ENCODE results near the gene DAGLA.
A peak's percentile ranks its signal among the peaks of the same experiment; 100 is the strongest.

Gene DAGLA

DNA sequence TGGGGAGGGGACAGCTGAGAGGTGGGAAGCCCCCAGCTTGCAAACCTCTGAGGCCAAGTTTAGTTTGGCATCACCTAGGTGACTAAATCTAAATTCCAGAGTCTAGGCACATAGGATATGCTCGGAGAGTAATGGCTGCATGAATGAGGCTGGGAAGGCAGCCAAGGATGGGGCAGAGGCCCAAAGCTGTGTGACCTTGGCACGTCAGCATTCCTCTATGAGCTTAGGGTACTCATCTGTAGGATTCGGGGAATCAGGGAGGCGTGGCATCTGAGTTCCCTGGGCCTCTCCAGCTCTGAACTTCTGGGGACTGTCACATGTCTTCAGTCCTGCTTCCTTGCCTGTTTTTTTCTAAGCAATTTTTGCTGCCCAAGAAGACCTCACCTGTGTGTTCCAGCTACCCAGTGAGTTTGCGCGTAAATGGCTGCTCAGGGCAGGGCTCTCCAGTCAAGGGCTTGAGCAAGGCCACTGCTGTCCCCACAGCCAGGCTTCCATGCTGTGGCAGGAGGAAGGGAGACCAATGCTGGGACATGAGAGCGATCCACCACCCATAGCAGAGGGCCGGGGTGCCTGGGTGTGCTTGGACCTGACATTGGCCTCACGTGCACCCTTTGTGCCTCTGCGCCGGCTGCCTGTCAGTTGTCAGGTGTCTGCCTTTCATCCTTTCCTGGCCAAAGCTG is 13.9 kb downstream of the DAGLA start:
- DNase-seq: peak; percentile 26

DNA sequence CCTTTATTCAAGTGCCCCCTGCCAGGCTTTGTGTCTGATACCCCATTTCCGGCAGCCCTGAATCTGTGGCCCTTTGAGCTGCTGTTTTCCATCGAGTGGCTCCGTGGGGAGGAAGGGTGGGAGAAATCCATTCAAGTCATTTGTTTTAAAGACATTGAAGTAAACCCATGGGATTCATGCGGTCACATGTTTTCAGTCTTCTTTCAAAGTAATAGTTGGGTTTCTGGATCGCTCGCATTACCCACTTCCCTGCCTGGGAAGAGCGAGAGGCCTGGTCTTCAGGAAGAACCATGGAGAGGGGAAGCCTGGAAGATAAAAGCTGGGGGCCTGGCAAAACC is 14.4 kb downstream of the DAGLA start:
- DNase-seq: no peak

- no peak for DNase-seq
Observed at GRCh38 chr11:61694946-61695706, 14.9 kb downstream of the DAGLA start.

- peak; percentile 71 for DNase-seq
Observed at GRCh38 chr11:61695917-61696316, 15.7 kb downstream of the DAGLA start.

DNA sequence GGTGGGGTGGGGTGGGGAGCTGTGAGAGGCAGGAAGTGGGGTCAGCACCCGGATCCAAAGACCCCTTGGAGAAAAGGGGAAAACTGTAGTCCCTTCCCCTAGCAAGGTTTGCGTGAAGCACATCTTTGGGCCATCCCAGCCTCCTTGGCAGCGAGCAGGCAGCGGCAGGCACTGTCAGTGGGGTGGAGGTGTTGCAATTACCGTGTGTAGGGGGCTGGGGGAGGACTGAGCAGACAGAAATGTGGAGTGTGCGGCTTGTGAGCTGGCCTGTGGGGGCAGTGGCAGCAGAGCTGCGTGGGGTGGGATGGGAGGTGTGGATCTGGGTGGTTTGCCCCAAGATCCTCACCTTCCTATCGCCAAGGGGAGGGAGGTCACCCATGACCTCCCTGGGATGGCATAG is 16.4 kb downstream of the DAGLA start:
- no peak for DNase-seq

- DNase-seq: no peak
Observed at GRCh38 chr11:61697078-61697502, 16.9 kb downstream of the DAGLA start.

- no peak for DNase-seq
Observed at GRCh38 chr11:61697764-61698163, 17.6 kb downstream of the DAGLA start.

DNA sequence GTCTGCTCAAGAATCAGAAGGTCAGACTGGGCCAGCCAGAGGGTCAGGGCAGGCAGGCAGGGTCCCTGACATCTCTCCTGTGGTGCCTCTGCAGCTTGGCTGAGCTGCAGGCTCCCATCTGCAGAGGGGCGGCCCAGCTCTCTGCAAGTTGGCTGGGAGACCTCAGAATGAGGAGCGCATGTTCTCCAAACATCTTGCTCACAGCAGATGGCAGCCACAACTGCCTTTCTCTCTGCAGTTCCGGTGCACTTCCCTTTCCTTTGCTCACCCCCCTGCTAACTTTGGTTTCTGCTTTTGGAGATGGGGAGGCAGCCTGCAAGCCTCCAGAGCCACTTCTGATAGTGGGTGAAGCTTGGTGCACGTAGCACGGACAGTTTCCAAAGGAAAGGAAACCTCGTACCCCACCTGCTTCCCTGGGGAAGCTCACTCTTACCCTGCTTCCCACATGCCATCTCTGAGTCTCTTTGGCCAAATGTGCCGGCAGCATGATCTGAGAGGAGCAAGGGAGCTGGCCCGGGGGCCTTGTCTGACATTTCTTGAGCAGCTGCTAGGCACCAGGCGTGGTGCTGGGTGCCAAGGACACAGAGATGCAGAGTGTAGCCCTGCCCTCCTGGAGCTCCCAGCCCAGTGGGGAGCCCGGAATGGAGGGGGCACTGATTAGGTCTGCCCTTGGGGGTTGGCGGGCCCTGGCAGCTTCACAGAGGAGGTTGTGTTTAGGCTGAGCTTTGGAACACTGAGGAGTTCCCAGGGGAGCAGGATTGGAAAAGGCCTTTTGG is 18.2 kb downstream of the DAGLA start:
- DNase-seq: no peak

GRCh38 chr11:61699737-61700160 is 19.6 kb downstream of the DAGLA start:
- no peak for DNase-seq

- peak; percentile 13 for DNase-seq
Observed at GRCh38 chr11:61700212-61700611, 20.0 kb downstream of the DAGLA start.

- no peak for DNase-seq
Observed at GRCh38 chr11:61700720-61701119, 20.5 kb downstream of the DAGLA start.

DNA sequence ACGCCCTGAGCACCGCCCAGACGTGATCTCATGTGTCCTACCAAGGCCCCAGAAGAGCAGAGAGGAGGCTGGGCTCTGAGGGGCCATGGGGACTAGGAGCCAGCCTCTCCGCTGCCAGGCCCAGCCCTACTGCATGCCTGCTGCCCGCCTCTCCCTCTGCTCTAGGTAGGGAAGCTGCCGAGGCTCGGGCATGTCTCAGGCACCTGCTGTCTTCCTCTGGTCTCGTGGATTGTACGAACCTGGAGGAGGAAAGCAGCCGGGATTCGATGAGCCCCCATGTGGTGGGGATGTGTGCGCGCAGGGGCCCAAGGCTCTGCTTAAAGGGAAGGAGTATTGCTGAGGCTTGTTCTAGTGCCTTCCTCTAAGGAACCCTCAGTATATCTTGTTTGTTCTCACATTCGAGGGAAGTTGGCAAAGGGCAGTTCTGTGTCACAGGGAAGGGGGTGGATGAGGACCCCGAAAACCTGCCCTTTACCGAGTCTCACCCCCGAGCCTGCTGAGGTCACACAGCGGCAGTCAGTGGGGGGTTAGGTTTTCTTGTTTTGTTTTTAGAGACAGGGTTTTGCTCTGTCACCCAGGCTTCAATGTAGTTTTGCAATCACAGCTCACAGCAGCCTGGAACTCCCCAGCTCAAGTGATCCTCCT is 21.2 kb downstream of the DAGLA start:
- DNase-seq: no peak

- no peak for DNase-seq
Observed at GRCh38 chr11:61702701-61703312, 22.6 kb downstream of the DAGLA start.

DNA sequence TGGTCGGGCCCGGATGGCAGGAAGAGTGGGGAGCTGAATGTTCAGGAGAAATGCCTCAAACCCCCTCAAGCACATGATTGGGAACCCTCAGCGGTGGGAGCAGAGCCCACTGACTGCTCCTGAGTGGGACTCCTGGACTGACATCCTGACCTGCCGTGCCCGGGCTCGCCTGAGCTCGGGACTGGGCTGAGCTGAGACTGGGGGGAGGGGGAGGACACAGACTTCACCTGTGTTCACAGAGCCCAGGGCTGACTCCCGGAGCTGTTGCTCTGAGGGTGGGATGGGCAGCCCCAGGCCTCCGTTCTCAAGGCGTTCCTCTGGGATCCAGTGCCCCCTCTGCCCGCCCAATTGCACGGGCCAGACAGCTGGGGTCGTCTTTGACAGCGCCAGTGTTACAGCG is 24.6 kb downstream of the DAGLA start:
- no peak for DNase-seq

DNA sequence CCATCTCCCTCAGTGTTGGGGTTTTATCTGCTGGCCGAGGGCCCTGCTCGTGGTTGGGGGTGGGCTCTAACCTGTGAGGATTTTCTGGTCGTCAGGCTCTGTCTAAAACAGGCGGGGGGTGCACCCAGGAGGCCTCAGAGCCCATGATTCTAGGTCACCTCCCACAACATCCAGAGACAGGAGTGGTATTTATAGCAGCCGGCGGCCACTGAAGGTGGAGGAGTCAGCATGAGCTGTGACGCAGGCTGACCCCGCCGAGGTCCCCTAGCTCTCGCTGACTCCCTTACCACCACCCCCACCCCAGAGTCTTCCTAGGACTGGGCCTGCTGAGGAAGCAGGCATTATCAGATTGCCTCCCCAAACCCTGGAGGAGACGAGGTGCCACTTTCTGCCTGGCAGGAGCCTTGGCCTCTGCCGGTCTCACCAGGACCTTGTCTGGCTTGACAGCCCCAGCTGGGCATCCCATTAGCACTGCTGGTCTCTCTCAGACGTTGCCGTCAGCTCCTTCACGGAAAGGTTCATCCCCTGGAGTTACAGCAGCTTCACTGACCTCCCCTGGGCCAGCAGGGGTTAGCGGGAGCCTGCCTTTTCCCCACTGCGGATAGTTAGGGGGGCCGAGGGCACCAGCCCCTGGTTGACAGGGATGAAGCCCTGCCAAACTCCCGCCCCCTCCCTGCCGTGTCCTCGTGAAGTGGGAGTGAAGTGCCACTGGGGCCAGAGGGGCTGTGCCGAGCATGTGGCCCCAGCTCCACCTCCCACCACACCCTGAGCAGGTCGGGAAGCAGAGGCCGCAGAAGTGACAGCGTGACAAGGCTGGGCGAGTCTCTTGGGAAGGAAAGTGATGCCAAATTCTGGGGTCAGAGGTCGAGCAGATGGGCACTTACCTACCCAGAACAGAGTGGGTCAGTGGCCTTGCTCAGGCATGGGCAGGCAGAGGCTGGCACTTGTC is 26.5 kb downstream of the DAGLA start:
- no peak for DNase-seq

DNA sequence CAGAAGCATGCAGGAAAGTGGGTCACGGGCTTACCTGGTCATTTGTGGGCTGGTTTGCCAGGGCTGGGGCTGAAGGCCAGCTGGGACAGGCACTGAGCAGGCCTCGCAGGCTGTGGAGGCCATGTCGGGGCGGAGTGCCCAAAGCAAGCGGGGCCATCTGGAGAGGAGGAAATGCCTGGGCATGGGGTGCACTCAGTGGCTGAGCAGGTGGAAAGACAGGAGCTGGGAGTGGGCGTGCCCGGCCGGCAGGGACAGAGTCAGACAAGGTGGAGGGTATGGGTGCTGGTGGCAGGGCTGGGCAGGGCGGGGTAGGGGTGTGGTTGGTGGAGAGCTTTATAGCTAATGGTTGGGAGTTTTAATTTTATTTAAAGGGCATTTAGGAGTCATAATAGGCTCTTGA is 27.4 kb downstream of the DAGLA start:
- DNase-seq: no peak

GRCh38 chr11:61709110-61709509 is 28.9 kb downstream of the DAGLA start:
- no peak for DNase-seq

GRCh38 chr11:61709572-61709971 is 29.4 kb downstream of the DAGLA start:
- no peak for DNase-seq

DNA sequence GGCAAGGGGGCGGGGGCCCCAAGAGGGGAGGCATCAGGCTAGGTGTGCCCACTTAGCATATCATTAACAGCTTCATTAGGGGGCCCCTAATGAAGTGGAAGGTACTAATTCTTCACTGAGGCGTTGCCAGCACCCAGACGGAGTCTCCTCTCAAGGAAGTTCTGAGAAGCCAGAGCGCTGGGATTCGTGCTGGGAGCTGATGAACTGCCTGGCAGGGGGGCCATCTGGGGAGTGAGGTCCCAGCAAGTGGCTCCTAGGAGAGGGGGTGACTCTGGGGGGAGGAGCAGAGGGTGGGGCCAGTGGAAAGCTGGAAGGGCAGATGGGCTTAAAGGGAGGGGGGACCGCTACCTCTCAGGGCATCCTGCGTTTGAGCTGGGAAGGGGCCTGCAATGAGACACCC is 29.8 kb downstream of the DAGLA start:
- DNase-seq: no peak

- DNase-seq: no peak
Observed at GRCh38 chr11:61711037-61711436, 30.8 kb downstream of the DAGLA start.

DNA sequence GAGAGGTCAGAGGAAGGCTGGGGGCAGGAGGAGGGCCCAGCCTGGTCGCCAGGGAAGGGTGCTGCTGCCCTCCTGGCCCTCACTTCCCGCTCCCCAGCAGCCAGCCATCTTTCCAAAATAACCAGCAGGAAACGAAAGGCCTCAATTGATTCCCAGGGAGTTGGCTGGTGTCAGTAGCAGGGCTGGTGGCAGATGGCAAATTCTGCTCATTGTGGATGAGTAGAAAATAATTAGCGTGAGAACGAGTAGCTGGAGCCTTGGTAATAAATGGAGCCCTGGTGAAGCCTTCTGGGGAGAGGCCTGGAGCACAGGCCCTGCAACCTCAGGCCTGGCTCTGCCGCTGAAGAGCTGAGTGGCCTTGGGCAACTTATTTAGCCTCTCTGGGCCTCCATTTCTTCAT is 31.3 kb downstream of the DAGLA start:
- DNase-seq: no peak

DNA sequence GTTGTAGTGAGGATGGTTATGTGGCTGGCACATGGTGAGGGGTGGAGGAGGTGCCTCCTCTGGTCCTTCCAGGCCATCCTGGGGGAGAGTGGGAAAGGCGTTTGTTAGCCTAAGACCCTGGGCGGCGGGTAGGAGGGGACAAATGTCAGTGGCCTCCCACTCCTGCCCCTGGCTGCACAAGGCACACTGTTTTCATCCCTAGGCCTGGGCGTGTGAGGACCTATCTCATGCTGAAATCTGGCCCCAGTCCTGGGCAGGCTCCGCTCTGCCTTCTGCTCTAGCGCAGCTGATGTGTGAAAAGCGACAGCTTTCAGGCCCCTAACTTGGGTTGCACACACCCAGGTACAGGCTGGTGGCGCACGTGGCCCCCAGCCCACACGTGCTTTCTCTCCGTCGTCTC is 32.1 kb downstream of the DAGLA start:
- no peak for DNase-seq

Data from fibroblast of skin of right quadriceps (primary cell).